ENCODE results near the gene TLE1.

Gene TLE1

DNA sequence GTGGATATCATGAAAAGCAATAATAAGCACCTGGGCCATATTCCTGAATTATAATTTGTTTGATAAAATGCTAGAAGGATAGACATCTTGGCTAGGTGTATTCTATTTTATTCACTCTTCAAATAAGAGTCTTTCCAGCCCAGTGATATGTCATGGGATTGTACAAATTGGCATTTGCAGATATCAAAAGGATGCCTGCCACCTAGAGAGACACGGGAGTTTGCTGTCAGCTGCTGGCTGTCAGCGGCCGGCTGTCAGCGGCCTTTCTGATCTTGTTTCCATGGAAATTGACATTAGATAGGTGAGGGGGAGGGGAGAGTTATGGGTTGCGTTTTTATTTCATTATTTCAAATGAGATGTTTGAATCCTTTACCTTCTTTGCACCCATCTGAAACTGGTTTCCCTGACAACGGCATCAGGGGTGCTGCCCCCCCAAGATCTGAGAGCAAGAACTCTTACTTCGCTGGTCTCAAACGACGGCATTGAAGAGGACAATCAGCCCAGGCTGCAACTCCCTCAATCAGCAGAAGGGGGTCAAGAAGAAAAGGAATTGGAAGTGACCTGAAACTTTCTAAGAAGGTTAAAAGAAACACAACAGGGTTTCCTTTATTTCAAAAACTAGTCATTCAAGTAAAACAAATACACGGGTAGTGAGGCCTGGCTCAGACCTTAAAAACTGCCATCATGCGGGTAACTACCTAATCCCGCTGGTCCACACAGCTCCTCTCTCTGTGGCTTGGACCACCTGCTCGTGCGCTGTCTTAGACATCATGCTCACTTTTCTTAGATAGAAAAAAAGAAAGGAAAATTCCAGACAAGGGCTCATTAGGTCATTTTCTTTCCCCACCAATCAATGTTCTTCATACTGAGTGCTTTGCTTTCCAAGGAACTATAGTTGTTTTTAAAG is 115.7 kb downstream of the TLE1 start:
- no peak for DNase-seq (ENCODE audit: low spot score)

DNA sequence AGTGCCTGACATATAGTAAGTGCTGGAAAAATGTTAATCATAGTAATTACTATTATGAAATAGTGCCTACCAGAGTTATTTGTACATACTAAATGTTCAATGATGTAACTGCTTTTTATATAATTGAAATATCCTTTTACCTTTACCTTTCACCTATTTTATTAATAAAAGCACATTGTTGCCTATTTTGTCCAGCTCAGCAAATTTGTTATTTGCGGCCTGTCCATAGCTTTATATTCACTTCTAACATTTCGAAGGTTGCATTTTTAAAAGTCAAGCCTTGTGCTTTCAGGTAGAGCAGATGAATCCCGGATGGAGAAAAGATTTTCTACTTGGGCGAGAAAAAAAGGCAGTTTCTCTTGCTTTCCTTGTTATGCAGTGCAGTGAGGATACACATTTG is 119.3 kb downstream of the TLE1 start:
- no peak for DNase-seq (ENCODE audit: low spot score)

DNA sequence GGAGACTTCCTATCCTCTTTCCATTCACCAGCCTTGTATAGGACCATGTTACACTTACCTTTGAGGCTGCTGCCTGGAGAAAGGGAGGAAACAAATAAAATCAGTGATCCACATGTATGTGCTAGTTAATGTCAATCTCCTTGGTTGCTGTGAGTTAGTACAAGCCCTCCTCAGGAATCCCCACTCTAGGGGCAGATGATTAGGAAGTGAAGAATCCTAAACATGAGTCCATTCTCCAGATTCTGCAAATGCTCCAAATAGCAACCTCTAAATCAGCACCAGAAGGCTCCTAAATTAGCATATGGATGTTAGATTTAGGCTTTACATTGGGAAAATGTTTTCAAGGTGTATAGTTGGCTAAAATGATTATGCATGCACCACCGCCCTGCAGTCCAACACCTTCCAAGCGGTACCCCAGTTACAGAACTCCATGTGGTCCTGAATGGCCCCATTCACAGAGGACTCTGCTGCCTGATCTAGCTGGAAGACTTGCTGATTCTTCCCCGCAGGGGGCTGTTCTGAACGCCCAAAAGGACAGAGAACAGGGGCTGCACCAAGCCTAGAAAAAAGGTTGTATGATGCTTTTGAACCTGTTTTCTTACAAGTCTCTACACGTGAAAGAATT is 123.2 kb downstream of the TLE1 start:
- no peak for DNase-seq (ENCODE audit: low spot score)

DNA sequence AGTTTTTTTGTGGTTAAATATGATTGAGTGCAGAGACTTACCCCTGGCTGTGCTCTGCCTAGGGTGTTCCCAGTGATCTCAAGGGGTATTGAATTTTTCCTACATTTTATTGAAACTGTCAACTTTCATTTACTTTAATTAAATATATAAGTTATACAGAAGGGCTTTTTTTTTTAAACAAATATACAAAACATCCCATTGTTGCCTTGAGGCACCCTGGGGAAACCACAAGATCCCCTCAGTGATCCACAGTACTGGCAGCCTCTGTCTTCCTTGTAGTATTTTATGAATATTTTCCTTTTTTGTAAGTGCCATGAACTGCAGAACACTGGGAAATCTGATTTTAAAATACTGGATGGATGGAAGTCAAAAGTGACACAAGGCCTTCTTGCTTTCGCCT is 123.7 kb downstream of the TLE1 start:
- DNase-seq (ENCODE audit: low spot score), result no peak

DNA sequence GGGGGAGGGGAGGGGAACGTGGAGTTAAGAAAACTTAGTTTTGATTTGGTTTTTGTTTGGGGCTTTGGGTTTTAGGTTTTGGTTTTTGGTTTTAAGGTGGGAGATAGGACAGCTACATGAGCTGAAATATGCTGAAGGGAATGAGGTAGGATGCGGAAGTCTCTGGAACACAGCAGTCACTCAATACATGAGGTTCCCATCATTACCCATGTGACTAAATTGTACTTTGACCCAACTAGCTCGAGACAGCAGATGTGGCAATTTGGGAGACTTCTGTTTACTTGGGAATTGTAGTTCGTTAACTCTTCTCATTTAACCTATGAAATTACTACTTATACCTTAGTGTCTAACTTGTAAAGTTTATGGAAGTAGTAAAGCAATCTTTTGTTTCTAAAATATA is 124.2 kb downstream of the TLE1 start:
- DNase-seq (ENCODE audit: low spot score), result no peak

DNA sequence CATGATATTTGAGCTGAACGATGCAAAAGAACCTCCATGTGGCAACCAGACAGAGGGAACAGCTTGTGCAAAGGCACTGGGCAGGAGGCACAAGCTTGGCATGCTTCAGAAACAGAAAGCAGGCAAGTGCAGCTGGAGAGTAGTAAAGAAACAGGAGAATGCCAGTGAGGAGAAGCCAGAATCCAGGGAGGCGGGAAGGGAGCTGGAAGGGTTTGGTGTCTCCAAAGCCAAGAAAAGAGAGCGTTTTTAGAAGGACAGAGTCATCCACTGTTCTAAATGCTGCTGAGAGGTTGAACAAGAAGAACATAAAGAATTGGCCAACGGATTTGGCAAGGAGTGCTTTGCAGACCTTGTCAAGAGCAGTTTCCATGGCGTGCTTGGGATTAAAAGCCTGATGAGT is 124.7 kb downstream of the TLE1 start:
- DNase-seq (ENCODE audit: low spot score), result no peak

DNA sequence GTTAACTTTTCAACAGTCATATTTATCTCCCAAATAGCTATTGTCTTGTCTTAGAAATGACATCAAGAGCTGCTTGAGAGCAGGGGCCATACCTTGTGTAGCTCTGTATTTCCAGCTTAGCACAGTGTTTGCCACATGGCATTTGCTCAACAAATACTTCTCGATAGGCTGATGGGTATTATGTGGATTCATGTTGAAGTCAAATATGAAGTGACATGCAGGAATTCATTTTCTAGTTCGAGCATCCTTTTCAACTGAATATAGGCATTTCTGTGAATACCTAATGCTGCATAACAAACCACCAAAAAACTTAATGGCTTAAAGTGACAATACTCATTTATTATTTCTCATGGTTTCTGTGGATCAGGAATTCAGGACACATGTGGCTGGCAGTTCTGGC is 125.6 kb downstream of the TLE1 start:
- no peak for DNase-seq (ENCODE audit: low spot score)

DNA sequence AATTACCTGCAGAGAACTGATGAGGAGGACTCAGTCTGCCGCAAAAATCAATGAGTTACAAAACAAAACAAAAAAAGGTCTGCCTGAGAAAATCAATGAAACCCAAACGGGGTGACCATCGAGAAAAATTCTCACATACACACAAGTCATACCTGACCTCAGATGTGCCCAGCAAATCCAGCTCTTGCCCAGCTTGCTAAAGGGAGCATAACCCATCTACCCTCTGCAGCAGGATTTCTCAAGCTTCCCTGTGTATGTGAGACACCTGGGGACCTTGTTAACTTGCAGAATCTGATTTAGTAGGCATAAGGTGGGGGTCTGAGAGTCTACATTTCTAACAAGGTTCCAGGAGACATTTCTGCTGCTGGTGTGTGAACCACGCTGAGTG is 126.3 kb downstream of the TLE1 start:
- no peak for DNase-seq (ENCODE audit: low spot score)

DNA sequence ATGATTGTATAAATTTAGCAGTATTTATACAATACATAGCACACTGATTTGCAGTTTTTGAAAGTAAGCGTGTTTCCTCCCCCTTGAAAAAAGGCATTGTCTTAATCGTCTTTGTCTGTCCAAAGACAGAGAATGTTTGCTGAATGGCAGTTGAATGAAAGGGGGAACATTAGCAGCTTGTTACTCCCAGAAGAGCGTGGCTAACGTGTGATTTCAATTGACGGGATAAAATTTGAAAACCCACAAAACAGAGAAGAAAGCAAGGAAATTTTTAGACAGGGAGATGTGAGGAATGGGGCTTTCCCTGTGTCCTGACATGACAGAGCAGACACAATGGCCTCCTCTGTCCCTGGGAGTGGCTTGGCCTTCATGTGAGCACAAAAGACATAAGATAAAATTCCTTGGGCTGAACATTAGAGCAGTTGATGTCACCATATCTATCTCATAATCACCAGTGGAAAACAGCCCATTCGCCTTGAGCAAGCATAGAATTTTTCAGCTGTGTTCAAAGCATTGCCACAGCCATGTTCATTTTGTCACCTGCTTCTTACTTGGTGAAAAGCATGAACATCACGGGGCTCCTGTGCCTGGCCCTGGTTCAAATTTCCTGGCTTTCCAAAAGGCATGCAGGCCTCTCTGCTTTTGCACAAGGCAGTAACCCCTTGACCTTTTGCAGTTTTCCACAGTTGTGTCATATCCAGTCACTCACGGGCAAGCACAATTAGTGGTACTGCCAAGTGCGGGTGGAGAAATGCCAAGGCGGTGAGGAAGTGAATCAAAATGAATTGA is 126.9 kb downstream of the TLE1 start:
- DNase-seq (ENCODE audit: low spot score), result no peak

DNA sequence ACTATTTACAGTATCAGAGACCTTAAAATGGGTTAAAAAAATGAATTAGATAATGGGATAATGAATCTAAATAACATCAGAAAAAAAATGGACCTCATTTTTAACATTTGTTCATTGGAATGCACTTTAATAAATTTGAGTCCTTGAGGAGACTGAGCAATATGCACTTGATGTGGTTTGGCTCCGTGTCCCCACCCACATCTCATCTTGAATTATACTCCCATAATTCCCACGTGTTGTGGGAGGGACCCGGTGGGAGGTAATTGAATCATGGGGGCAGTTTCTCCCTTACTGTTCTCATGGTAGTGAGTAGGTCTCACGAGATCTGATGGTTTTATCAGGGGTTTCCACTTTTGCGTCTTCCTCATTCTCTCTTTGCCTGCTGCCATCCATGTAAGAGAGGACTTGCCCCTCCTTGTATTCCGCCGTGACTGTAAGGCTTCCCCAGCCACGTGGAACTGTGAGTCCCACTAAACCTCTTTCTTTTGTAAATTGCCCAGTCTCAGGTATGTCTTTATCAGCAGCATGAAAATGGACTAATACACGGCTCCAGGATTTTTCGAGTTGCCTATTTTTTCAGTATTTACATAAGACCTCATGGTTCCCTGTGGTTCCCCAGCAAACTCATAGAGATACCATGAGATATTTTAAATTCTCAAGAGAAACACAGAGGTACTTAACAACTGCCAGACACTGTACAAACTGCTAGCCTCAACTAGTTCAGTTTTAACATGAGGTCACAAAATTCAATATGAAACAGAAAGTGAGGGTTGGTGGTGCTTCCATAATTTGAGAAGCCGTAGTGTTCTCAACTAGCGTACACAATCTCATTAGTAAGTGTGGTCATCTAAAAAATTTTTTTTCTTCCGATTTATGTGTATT is 128.3 kb downstream of the TLE1 start:
- DNase-seq (ENCODE audit: low spot score), result no peak

DNA sequence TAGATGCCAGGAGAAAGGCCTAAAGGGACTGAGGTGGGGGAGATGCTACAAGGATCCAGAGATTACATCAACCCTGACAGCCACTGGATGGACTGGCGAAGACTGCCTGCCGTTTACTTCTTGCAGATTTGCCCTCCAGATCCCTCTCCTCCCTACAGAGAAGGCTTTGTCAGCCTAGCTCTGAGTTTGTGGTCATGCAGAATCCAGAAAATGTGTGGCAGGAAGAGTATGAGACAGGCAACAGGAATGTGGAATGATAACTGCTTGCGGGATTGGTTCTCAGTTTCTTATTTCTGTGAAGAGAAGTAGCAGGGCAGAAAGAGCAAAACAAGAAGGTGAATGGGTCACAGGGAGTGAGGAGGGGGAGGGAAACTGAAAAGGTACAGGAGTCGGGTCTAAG is 129.6 kb downstream of the TLE1 start:
- DNase-seq (ENCODE audit: low spot score), result no peak

DNA sequence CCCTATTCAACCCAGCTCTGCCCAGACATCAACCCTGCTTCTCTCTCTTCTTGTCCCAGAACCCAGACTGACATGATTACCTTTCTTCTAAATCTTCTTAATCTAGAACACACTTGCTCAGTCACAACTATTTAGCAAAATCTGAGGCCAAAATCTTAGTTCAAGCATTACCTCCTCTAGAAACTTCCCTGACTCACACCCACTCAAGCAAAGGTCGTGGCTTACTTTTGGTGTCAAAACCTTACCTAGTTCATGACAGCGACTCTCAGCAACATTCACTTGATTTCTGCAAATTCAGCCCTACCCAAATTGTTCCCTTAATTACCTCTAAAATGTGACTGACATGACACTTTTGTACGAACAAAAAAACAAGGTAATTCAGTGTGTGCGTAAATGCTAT is 130.2 kb downstream of the TLE1 start:
- no peak for DNase-seq (ENCODE audit: low spot score)

DNA sequence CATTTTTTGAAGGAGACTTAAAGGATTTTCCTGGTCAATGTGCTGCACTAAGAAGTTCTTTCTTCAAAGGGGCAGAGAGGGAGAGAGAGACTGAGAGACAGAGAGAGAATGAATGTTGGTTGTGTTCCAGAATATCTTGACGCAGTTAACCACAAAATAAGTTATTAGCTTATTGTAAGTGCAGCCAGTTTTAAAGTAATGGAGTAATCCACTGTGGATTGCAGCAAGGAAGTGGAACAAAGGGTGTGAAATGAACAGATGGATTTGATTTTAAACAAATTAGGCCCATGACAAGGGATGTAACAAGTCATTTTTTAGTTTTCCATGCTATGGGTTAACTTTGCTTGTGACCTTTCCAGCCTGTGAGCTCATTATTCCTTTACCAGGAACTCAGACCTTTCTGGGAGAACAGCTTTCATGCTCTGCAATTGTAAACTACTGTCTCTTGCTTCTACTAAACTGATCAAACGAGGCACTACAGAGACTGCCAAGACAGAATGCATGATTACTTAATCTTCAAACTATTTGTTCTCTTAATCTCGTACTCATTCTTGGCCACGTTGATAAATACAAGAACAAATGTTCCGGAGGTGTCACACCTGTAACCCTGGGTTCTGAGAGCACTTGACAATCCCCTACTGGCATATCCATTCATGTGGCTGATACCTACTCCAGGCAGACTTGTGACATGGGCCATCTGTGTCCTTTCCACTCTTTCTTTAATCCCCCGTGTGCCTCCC is 131.1 kb downstream of the TLE1 start:
- DNase-seq (ENCODE audit: low spot score), result no peak

DNA sequence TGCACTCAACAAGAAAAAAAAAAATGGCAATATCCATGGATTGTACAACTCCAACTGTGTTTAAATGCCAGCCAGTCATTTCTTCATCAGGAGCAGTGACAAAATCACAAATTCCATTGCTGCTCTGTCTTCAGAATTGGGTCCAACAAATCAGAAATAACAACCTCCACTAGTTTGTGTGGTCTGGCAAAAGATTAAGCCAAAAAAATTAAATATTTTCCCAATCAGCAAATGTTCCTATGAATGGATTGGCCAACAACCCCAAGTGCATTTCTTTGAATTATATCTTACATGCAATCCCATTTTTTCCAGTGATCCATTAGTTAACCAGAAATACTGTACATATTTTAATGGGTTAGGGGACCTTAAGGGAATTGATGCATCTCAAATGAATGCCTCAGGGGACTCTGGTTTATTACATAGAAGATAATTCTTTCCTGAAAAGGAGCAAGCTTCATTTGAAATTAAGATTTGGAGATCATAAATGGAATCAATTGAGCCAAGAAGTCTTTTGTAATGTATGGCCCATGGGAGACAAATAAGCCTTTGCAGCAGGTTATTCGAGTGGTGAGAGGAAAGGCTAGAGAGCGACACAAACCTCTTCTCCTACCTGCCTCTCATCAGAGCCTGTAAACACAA is 131.8 kb downstream of the TLE1 start:
- no peak for DNase-seq (ENCODE audit: low spot score)

DNA sequence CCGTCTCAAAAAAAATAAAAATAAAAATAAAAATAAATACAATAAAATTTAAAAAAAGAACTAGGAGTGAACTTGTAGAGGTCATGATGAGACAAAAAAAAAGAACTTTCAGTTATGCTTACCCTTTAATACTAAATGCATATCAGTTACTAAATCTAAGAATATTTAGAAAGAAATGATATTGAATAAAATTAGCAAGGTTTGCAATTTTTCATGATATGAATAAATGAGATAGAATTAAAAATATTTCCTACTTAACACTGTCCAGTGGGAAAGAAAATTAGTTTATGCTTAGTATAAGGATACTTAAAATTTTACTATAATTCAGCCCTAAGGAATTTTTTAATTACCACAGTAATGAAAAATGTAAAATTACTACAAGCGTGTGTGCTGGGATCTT is 132.4 kb downstream of the TLE1 start:
- DNase-seq (ENCODE audit: low spot score), result no peak

DNA sequence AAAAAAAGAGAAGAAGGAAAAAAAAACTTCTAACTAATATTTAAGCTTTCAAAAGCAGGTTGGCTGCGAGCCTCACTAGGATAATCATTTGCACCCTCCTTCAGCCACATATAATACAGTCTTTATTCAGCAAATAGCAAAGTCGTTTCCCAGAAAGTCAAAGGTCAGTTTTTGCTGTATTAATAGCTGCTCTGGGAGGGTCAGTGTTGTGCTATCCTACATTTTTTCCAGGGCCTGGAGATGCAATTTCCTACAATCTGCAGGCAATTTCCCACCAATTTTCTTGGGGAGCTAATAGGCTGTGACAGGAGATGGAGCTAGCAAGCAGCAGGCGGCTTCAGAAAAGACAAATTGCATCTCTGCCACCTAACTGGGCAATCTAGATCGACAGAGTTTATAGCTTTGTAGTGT is 136.8 kb downstream of the TLE1 start:
- no peak for DNase-seq (ENCODE audit: low spot score)

DNA sequence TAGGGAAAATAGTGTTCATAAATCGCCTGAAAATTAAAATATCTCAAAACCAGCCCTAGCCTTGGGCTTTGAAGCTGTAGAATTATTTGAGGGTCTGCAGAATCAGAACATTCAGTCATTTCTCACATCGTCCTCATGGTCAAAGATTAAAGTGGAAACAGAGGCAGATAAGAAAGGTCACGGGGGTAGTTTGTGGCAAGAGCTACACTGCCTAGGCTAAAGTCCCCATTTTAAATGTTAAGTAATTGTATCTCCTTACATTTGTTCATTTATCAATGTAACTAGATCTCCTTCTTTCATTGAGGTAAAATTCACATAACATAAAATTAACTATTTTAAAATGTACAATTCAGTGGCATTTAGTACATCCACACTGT is 139.2 kb downstream of the TLE1 start:
- no peak for DNase-seq (ENCODE audit: low spot score)

DNA sequence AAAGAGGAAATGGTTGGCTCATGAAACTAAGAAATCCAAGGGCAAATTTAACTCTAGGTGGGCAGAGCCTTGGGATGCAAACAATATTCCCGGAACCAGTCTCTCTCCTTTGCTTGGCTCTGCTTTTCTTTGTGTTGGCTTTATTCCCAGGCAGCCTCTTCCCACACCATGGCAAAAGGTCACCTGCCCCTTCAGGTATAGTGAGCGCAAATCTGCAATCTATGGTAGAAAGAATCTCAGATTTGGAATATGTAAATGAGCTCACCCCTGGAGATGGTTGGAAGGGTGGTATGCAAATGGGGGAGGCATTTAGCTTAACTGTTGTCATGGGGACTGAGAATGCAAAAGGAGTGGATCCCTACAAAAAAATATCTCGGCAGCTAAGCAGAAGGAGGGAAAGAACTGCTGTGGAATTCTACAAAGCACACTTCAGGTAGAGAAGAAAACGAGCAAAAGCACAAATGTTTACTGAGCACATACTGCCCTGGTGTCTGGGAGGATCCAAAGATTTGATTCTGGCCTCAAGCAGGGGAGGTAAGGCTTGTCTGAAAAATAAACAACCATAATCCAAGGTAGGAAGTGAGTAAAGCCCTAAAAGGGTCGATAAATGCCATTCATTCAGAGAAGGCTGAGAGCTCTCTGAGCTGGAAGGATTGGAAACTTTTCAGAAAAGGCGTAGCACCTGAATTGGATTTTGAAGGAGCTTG is 139.7 kb downstream of the TLE1 start:
- peak; percentile 26 for DNase-seq (ENCODE audit: low spot score)

DNA sequence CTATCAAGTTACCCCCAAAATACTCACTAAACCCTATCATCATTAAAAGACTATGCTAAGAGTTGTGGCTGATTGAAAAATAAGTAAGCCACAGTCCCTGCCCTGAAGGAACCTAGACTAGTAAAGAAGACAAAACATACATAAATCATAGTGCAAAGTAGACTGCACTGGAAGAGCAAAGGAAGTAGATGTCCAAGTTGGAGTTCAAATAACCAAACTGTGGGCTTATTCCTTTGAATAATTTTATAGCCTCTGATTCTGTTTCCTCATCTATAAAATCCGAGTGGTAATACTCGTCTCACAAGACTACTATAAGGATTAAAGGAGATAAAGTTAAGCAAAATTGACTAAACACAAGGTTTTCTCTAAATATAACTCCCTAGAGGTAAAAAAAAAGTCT is 140.4 kb downstream of the TLE1 start:
- no peak for DNase-seq (ENCODE audit: low spot score)

DNA sequence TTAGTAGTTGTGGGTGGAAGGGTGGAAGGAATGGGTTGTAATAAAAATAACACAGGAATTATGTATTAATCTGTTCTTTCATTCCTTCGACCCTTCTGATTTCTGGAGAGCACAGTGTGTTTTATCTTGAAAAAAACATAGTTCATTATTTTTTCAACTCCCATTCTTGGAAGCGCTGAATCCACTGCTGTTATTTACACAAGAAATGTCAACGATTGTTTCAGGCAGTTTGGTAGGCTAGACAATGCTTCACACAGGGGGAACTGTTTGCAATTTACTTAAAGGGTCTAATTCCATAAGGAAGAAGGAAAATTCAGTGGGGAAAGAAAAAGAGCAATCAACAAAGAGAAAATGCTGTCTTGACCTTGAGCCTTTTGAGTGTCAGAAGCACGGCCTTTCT is 142.9 kb downstream of the TLE1 start:
- no peak for DNase-seq (ENCODE audit: low spot score)
